GM04503 (cell line): ENCODE results near the gene MYOG.

Experiments
- DNase-seq: peaks from one replicate; pipeline ENCODE4 v3.0.0-alpha.2; 2012; ENCODE audit warnings: low read depth

The MYOG gene

DNA sequence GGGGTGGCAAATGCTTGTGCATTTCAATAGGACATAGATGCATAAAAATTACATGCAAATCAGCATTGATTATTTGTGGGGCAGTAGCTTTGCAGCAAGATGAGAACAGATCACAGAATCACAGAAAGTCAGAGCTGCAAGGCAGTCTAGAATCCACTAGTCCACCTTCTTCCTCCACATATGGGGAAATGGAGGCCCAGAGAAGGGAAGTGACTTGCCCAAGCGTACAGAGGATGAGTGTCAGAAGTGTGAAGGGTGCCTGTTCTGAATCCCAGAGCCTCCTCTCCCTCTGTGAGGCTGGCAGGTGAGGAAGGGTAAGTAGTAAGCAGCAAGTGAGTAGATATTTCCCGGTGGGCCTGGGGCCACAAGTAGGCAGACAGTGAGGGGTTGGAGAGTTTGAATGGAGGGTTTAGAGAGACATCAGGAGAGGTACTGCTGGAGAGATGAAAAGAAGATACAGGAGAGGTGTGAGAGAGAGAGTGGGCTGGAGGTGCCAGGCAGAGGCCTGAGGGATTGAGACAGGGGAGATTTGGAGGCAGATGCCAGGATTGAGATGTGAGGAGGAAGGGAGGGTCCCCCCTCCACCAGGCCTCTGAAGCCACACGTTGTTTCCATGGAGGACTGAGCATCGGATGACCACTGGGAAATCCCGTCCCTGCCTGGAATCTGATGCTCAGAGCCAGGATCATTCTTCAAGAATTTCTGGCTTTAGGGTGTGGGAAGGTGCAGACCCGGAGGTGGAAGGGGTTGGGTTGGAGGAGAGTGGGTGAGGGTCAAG, 4.8 kb upstream of the MYOG start:
- no peak for DNase-seq

DNA sequence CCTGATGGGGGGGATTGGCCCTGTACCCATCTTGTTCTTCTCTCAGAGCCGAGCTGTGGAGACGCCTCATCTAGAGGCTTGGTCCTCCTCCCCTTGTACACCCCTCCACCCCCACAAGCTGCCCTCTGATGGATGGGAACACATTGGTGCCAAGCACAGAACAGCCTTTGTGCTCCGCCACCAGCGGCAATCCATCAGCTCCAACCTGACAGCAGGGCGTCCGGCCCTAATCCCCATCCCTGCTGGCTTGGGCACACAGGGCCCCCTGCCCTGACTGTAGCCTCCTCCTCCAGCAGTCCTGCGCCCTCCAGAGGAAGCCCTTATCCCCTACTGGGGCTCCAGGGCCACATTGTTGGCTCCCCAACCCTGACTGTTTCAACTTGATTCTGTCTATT, 3.8 kb upstream of the MYOG start:
- no peak for DNase-seq

GRCh38 chr1:203089001-203089650, 3.3 kb upstream of the MYOG start:
- no peak for DNase-seq

DNA sequence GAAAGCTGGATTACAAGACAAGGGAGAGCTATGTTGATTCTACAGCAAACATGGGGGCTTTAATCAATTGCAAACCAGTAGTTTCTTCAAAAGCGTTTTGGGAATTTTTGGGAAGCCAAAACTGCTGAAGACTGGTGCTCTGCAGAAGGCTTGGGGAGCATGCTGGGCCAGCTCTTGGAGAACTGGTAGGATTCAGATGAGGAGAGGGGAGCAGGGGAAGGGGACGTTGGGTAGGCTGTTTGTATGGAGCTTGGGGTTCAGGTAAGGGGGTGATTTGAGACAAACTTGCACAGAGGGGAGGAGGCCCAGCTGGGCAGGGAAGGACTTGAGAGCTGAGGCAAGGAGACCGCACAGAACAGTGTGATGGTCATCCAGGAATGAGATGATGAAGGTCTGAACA, 2.6 kb upstream of the MYOG start:
- DNase-seq = no peak

DNA sequence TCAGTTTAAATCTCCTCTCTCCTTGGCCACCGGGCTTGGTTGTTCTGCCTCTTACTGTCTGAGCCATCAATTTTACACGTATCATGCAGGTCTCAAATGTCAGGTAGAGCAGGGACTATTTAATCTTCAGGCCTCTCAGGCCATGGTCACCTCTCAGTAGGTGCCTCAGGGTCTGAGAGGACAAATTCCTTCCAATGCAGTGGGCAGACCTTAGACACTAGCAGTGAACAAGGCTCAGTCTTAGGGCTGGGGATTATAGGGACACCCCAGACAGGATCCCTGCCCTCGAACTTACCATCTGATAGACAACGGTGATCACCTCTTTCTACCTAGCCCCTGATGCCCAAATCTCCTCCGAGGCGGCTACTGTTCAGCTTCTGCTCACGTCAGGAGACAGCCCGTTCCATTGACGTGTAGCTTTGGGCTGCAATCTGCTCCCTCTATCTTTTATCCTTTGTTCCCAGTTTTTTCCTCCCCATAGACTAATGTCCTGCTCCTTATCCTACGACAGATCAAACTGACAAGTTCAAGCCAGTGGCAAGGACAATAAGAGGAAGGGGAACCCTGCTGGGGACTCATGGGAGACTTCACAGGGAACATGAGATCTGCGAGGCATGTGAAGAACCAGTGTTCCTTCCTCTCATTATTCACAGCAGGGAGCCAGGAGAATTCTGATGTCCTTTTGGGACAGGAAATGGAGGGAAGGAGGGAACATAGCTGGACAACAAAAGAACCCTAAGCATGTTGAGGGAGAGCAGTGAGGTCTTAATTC, 1.4 kb upstream of the MYOG start:
- no peak for DNase-seq

- DNase-seq = no peak
These were observed 954 bp downstream of the MYOG start for GRCh38 chr1:203084588-203085527.

DNA sequence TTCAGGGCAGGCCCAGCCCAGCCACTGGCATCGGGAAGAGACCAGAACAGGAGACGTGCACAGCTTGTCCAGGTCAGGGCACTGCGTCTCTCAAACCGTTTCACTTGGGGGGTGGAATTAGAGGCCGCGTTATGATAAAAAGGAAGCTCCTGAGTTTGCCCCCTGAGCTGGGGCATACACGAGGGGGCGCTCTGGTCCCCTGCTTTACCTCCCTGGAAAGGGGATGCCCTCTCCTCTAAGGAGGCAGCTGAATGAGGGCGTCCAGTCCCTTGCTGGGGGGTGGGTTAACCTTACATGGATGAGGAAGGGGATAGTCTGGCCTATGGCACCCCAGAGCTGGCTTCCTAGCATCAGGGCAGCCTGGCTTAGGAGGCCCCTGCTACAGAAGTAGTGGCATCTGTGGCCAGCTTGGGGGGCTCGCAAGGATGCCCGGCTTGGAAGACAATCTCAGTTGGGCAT, 2.3 kb downstream of the MYOG start:
- no peak for DNase-seq

DNA sequence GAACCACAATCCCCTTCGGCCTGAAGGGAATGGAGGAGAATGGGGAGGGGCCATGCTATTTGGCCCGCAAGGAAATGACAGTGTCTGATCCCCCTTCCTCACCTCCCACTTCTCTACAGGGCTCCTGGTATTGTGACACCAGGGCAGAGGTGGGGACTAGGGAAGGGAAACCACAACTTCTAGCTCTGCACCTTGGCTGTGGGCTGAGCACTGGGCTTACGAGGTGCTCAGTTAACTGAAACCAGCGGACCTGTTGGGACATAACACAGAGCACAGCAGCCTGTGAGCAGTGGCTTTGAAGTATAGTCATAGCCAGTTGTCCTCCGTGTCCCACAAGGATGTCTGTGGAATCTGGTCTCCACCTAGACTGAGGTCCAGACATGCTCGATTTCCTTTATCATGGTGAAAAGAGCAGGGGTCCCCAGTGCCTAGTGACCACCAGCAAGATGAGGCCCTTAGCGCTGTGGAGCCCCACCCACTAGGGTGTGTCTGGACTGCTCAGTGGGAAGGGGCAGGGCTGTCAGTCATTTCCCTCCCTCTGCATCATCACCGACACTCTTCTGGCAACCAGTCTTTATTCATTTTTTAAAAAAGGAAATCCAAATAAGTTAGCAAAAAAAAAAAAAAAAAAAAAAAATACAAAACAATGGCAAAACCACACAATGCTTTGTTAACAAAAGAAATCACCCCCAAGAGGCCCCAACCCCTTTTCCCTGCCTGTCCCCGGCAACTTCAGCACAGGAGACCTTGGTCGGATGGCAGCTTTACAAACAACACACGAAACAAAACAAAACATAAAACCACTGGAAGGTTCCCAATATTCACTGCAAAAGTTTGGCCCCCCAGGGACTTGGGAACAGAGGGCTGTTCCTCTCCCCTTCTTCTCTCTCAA, 3.0 kb downstream of the MYOG start:
- no peak for DNase-seq

GRCh38 chr1:203082231-203082505, 3.6 kb downstream of the MYOG start:
- no peak for DNase-seq

DNA sequence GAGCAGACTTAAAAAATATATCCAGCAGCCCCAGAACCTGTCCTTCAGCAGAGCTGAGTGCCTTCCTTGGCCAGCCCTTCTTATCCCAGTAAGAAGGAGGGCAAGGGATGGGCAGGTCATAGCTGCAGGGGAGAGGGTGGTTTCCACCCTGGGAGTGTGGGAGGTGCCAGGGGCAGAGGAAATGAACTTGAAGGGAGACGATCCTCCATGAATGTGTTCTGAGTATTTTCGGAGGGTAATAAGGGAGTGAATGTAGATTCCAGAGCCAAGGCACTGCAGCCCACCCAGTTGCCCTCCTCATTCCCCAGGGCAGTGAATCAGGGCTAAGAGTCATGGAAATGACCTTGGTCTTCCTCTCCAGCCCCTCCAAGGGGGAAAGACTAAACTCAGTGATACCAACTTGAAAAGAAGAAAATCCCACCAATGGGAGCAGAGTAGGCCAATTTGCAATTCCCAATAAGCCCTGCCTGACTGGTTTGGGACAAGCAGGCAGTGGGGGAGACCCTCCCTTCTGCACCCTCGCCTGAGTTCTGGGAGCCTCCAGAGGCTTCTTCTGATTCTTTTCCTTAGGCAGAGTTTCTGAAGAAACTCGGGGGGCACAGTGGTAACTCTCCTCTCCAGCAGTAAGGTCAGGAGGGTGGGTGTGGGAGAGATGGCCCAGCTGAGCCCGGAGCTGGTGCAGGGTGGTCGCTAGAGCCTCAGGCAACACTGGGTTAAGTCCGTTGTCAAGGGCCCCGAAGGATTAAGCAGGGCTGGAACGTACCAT, 4.2 kb downstream of the MYOG start:
- no peak for DNase-seq

- no peak for DNase-seq
These were observed 5.4 kb downstream of the MYOG start for GRCh38 chr1:203080456-203080855.

DNA sequence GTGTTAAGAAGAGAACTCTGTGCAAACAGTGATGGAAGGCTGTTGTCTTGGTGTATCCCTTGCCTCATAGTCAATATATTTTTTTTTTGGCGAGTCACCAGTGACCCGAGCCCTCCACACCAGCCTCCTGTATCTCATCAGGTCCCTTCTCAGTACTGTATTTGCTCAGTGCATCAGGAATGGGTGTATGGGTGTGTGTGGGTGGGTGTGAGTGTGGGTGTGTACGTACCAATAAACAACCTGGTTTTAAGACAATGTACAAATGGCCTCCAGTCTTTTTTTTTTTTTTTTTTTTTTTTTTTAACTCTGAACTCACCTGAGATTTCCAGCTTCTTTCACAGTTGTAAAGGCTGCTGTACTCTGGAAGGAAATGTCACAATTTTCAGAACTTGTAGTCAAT, 7.3 kb downstream of the MYOG start:
- DNase-seq = no peak

DNA sequence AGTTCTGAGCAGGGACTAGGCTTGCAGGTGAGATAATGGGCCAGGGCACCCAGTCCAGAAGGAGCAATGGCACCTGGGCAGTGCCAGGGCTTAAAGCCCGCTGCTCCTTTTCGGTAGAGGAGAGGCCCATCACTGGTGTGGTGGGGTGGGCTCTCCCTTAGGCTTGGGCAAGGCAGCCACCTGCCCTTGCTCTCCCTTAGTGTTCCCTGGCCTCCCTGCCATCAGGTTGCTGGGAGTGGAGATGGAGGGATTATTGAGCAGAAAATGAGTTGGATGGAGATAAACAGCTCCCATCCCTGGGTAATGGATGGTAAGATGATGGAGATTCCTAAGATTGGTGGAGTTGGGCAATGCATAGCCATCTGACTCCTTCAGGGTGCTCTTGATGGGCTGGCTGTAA, 7.9 kb downstream of the MYOG start:
- no peak for DNase-seq

- no peak for DNase-seq
These were observed 8.4 kb downstream of the MYOG start for GRCh38 chr1:203077367-203077766.

GRCh38 chr1:203076031-203076511, 9.7 kb downstream of the MYOG start:
- no peak for DNase-seq

DNA sequence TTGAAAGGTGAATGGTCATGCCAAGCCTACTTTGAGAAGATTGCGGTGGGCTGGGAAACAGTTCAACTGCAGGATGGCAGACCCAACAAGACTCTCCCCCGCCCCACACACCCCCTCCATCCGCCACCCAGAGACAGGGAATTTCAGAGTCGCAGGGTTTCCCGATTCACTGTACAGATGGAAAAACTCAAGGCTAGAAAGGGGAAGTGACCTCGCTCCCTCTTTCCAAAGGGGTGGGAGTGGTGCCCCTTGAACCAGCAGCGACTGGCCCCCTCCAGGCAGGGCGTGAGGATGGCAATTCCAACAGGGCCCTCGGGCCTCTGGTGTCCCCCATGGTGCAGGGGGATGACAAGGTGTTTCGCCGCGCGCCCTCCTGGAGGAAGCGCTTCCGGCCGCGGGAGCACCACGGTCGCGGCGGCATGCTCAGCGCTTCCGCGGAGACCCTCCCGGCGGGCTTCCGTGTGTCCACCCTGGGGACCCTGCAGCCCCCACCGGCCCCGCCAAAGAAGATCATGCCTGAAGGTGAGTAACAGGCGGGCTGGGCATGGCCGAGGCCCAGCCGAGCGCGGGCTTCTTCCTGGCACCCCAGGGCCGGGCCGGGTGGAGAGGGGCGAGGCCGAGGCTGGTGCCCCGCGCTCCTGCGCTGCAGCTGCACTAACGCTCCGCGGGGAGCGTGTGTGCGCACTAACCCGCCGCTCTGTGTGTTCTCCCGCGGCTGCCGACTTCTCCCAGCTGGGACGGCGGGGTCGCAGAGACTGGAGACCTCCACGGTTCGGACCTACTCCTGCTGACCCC, 10.4 kb downstream of the MYOG start:
- DNase-seq = no peak

- DNase-seq = no peak
These were observed 11.2 kb downstream of the MYOG start for GRCh38 chr1:203074610-203075009.

DNA sequence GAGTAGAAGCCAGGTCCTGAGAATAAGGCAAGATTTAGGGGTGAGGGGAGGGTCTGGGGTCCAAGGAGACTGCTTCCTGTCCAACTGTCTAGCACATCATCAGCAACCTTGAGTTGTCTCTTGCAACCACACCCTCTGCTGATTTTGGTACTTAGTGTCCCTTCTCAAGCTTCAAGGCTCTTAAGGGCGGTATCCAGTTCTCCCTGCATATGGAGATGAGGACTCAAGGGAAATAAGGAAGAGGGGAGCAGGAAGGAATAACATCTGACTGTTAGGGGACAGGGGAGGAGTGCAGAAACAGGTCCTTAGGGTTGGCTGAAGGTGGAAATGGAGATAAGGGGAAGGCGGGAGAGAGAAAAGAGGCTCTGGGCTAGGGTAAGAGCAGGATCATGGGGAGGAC, 12.3 kb downstream of the MYOG start:
- DNase-seq = no peak

DNA sequence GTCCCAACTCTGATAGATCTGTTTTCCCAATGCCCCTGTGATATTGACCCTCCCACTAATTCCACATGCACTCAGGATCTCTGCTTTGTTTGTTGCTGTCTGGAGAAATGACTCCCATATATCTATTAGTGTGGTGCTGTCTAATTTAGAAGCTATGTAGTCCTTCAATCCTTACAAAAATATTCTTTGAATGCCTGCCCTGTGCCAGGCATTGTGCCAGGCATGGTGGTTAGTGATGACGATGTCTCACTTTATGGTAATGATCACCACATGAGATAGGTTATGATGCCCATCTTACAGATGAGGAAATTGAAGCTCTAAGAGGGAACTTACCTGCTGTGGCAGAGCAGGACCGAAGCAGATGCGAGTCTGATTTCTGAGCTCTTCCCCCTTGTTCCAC, 12.9 kb downstream of the MYOG start:
- DNase-seq = peak; percentile 53
